Lung (tissue), 12 donors: ENCODE data around the gene SYK. TPM values are rescaled to one million over a fixed set of nuclear protein-coding genes. Genes with fewer than 3 reads are reported as not detected.

Source experiments
- ATAC-seq: fragments of 200-7000 bp; cut with Tn5 transposase; one replicate; pipeline ENCODE4 v1.9.1; 2020; ENCODE audit warnings: moderate number of reproducible peaks; ENCODE audit not compliant: insufficient read depth, low FRiP score
- DNase-seq, 3 donors: peaks; one replicate each; pipeline ENCODE4 v3.0.0-alpha.2; 2013 to 2017
- H3K27ac ChIP-seq, 2 donors: one replicate each; pipeline ENCODE4 v1.5.1; 2013; ENCODE audit warnings: mild to moderate bottlenecking in 2 of 2, moderate library complexity in 2 of 2, control low read depth in 1 of 2, inconsistent platforms in 1 of 2, low read depth in 1 of 2, low read length in 1 of 2
- H3K27me3 ChIP-seq, 3 donors: one replicate each; pipeline ENCODE4 v1.5.1; 2013; ENCODE audit warnings: low read length in 2 of 3; ENCODE audit not compliant: control insufficient read depth in 3 of 3, insufficient read depth in 3 of 3
- H3K36me3 ChIP-seq, 4 donors: one replicate each; pipeline ENCODE4 v1.5.1; 2013; ENCODE audit warnings: low read length in 4 of 4, mild to moderate bottlenecking in 1 of 4, moderate library complexity in 1 of 4; ENCODE audit not compliant: control insufficient read depth in 4 of 4, insufficient read depth in 4 of 4
- H3K4me1 ChIP-seq, 5 donors: one replicate each; pipeline ENCODE4 v1.5.1; 2013; ENCODE audit warnings: low read length in 5 of 5, mild to moderate bottlenecking in 2 of 5, moderate library complexity in 1 of 5; ENCODE audit not compliant: control insufficient read depth in 5 of 5, insufficient read depth in 5 of 5
- H3K4me3 ChIP-seq: one replicate; pipeline ENCODE4 v1.5.1; 2013; ENCODE audit warnings: mild to moderate bottlenecking, control low read depth, moderate library complexity
- H3K9ac ChIP-seq, 2 donors: one replicate each; pipeline ENCODE4 v1.5.1; 2013; ENCODE audit warnings: low read length in 2 of 2, control low read depth in 1 of 2; ENCODE audit not compliant: insufficient read depth in 1 of 2
- H3K9me3 ChIP-seq, 4 donors: one replicate each; pipeline ENCODE4 v1.5.1; 2013; ENCODE audit warnings: low read length in 3 of 4, mild to moderate bottlenecking in 1 of 4, moderate library complexity in 1 of 4; ENCODE audit not compliant: control insufficient read depth in 4 of 4, insufficient read depth in 3 of 4
- WGBS, 2 donors: extraction: QIAGEN DNeasy Blood & Tissue Kit; methylation state at CpG; one replicate each; pipeline ENCODE4 v1.1.7; 2013; 5-methylcytosine and 5-hydroxymethylcytosine counted together
- polyA plus RNA-seq, 2 donors: library from polyadenylated mRNA; stranded (reverse); fragments of 200-250 nt; gene quantifications; one replicate each; pipeline ENCODE4 v1.2.1, GENCODE V29; 2013
- total RNA-seq, 2 donors: library from RNA; depleted of rRNA in 1 of 2; stranded (reverse); fragments of >200 nt in 1 of 2; gene quantifications; one replicate each; pipeline ENCODE4 v1.2.1, GENCODE V29; 2014 to 2021
- TF ChIP-seq, protein P1 (sequence below): IDR thresholded peaks from 2 replicates; pipeline ENCODE4 v1.5.1; 2012; ENCODE audit warnings: mild to moderate bottlenecking; ENCODE audit errors: control extremely low read depth, extremely low read depth
- donor health status: control.
- donor health status: control.
- donor health status: Bipolar disorder and iron deficiency.
- donor health status: healthy.
- donor health status: DM: yes; HTN: yes; CAD: no.

Gene SYK
- total and polyA plus RNA-seq, 4 donors, result 13.7 to 71.6 (median 35.0) TPM

DNA sequence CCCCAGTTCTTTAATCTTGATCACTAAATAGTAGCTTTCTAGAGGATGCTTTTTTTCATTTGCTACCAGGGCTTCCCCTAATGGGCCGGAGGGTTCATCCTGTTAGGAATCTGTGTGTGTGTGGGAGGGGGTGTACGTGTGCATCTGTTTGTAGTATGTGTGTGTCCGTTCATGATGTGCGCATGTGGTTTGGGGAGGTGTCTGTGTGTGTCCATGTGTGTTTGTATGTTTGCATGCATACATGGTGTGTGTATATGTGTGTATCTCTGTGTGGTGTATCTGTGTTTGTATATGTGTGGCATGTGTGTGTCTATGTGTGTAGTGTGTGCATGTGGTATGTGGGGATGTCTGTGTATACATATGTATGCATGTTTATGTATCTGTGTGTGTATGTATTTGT, 106.2 kb downstream of the SYK start:
- WGBS, 2 donors, result 89 to 94% methylated on average over 4 of the region's 4 CpGs
- Histone ChIP-seq H3K9ac (no peak overlapping the region), H3K4me3 (no peak overlapping the region), H3K27me3 (no peaks in the 10 kb centered on the region), H3K9me3 (peaks cover 0 to 1% (median 0%) of the 10 kb centered on the region in 4 donors), H3K36me3 (no peaks in the 10 kb centered on the region), H3K27ac (no peak overlapping the region), H3K4me1 (peaks cover 0 to 4% (median 0%) of the 10 kb centered on the region in 5 donors)
- no peak for ATAC-seq
- TF ChIP-seq, protein P1, sequence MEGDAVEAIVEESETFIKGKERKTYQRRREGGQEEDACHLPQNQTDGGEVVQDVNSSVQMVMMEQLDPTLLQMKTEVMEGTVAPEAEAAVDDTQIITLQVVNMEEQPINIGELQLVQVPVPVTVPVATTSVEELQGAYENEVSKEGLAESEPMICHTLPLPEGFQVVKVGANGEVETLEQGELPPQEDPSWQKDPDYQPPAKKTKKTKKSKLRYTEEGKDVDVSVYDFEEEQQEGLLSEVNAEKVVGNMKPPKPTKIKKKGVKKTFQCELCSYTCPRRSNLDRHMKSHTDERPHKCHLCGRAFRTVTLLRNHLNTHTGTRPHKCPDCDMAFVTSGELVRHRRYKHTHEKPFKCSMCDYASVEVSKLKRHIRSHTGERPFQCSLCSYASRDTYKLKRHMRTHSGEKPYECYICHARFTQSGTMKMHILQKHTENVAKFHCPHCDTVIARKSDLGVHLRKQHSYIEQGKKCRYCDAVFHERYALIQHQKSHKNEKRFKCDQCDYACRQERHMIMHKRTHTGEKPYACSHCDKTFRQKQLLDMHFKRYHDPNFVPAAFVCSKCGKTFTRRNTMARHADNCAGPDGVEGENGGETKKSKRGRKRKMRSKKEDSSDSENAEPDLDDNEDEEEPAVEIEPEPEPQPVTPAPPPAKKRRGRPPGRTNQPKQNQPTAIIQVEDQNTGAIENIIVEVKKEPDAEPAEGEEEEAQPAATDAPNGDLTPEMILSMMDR, result no peak
- DNase-seq, result no peak

DNA sequence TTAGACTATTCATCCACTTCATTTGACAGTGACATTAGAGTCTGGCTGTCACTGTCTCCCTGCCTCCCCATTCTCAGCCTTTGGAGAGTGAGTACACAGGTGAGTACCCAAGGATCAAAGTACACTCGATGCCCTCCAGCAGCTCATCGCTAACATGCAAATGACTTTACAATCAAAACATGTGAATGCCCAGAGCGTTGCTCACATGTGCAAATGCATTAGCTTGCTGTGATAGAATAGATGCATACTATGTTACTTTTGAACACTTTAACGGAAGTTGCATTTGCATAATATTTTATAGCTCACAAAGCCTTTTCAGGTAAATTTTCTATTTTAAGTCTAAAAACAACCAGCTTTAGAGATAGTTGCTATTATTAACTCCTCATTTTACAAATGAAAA, 107.6 kb downstream of the SYK start:
- Histone ChIP-seq H3K27me3 (no peaks in the 10 kb centered on the region), H3K27ac (no peak overlapping the region), H3K4me1 (peaks cover 0 to 4% (median 0%) of the 10 kb centered on the region in 5 donors), H3K9ac (no peak overlapping the region), H3K4me3 (no peak overlapping the region), H3K36me3 (no peaks in the 10 kb centered on the region), H3K9me3 (peaks cover 0 to 1% (median 0%) of the 10 kb centered on the region in 4 donors)
- TF ChIP-seq, protein P1, result no peak
- DNase-seq (no peak), ATAC-seq (no peak)
- 93 to 94% methylated on average over 4 of the region's 4 CpGs for WGBS, 2 donors

DNA sequence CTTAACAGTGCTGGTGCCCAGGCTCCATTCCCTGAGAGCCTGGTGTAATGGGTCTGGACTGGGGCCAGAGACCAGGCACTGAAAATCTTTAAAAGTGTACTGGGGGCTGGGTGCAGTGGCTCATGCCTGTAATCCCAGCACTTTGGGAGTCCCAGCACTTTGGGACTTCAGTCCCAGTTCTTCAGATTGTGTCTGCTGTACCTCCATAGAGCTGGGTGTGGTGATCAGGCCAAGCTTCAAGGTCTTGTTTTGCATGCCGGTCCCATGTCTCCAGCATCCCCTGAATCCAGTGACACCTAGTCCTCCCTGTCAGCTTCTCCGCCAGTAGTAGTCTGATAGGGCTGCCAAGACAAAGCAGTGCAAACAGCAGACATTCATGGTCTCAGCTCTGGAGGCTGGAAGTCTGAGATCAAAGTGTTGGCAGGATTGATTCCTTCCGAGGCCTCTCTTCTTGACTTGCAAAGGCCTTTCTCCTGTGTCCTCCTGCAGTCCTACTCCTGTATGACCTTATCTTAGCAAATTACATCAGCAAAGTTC, 108.2 kb downstream of the SYK start:
- peaks cover 0 to 4% (median 0%) of the 10 kb centered on the region in 5 donors for H3K4me1 ChIP-seq
- no peaks in the 10 kb centered on the region for H3K27me3 ChIP-seq
- no peak overlapping the region for H3K27ac ChIP-seq
- H3K9ac ChIP-seq, result no peak overlapping the region
- peaks cover 0 to 1% (median 0%) of the 10 kb centered on the region in 4 donors for H3K9me3 ChIP-seq
- H3K4me3 ChIP-seq, result no peak overlapping the region
- no peaks in the 10 kb centered on the region for H3K36me3 ChIP-seq
- ATAC-seq (no peak), DNase-seq (no peak)
- TF ChIP-seq, protein P1, result no peak
- 96% methylated on average over 3 of the region's 3 CpGs for WGBS, 2 donors

DNA sequence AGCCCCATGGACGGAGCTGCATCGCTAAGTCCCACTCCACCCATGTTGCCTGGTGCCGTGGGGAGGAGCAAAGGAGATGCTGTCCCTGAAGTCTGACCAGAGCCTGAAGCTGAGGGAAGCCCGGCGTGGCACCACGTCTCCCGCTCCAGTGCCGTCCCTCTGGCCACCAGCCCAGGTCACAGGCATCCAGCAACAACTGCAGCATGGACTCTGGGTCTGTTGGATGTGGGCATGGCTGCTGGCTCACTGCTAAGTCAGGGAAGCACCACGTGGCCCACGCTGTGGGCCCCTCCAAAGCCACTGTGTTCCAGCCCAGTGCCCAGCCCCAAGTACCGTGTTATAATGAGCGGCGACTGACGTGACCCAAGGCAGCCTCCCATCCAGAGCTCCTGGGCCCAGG, 112.6 kb downstream of the SYK start:
- TF ChIP-seq, protein P1, result no peak
- ATAC-seq, result no peak
- Histone ChIP-seq H3K9ac (no peak overlapping the region), H3K4me3 (no peak overlapping the region), H3K27me3 (no peaks in the 10 kb centered on the region), H3K9me3 (no peaks in the 10 kb centered on the region), H3K36me3 (no peaks in the 10 kb centered on the region), H3K4me1 (no peaks in the 10 kb centered on the region), H3K27ac (no peak overlapping the region)
- 91 to 96% methylated on average over 14 of the region's 14 CpGs for WGBS, 2 donors
- no peak for DNase-seq
